ENCODE results near the gene FOXO1.

The FOXO1 gene

GRCh38 chr13:40537146-40537895 is 129.1 kb downstream of the FOXO1 start:
- no peak for DNase-seq

GRCh38 chr13:40536443-40537113 is 129.9 kb downstream of the FOXO1 start:
- no peak for DNase-seq

DNA sequence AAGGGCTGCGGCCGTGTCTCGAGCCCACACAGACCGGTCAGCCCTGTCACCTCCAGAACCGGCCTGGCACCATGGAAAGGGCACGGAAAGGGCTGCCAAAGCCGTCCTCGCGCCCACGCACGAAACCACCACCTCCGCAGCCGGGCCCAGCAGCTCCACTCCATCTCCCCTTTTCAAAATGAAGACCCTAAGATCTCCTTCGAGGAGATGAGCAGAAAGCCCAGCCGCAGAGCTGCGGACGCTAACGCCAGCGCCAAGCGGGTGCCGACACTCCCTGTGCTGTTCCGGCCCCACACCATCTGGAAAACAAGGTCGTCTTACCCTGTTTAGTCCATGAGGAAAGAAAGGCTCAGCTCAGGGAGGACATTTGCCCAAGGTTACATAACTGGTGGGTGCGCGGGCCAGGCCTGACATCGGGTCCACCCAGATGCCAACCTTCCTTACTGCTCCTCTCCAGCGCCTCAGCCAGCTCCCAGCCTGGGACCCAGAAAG is 131.1 kb downstream of the FOXO1 start:
- no peak for DNase-seq

- DNase-seq, result no peak
Measured at GRCh38 chr13:40534456-40534855, 132.0 kb downstream of the FOXO1 start.

DNA sequence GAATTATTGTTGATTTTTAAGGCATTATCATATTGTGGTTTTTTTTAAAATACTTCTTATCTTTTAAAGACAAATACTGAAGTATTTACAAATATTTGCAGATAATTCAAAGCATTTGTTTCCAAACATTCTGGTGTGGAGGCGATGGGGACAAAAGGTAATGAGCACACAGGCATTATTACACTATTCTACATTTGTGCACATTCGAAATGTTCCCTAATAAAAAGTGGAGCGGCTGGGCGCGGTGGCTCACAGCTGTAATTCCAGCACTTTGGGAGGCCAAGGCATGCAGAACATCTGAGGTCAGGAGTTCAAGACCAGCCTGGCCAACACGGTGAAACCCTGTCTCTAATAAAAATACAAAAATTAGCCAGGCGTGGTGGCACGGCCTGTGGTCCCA is 133.4 kb downstream of the FOXO1 start:
- no peak for DNase-seq

- no peak for DNase-seq
Measured at GRCh38 chr13:40530961-40531360, 135.5 kb downstream of the FOXO1 start.

DNA sequence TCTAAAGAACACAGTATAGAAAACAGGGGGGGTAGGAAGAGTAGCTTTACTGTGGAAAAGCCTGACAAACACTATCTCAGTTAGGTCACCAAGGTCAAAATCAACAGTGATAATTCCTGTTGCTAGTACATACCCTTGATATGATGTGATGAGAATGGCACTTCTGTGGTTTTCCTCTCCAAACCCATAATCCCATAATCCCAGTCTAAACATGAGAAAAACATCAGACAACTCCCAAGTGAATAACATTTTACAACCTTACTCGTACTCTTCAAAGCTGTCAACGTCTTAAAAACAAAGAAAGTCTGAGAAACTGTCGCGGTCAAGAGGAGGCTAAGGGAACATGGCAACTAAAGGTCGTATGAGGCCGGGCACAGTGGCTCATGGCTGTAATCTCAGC is 137.6 kb downstream of the FOXO1 start:
- no peak for DNase-seq

- DNase-seq, result no peak
Measured at GRCh38 chr13:40527914-40528313, 138.5 kb downstream of the FOXO1 start.

- peak; percentile 36 for DNase-seq
Measured at GRCh38 chr13:40522282-40522681, 144.2 kb downstream of the FOXO1 start.

GRCh38 chr13:40520916-40521315 is 145.5 kb downstream of the FOXO1 start:
- no peak for DNase-seq

GRCh38 chr13:40519637-40520036 is 146.8 kb downstream of the FOXO1 start:
- no peak for DNase-seq

DNA sequence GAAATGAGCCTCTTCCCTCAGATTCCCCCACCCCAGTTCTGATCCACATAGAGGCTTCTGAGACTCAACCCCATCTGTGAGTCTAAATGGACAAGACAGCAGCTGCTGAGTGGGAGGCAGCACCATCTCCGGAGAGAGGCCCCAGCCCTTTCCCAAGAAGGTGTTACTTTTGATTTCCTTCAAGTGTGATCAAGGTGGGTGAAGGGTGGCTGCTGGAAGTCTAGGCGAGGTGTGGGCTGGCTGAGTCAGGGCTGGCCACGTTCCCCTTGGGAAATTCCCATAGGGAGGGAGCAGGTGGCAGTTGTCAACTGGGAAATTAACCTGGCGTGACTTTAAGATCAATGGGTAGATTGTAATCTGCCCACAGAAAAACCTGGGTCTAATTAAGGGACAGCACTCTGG is 148.0 kb downstream of the FOXO1 start:
- DNase-seq, result peak; percentile 74

- DNase-seq, result peak; percentile 37
Measured at GRCh38 chr13:40517486-40518480, 148.7 kb downstream of the FOXO1 start.

DNA sequence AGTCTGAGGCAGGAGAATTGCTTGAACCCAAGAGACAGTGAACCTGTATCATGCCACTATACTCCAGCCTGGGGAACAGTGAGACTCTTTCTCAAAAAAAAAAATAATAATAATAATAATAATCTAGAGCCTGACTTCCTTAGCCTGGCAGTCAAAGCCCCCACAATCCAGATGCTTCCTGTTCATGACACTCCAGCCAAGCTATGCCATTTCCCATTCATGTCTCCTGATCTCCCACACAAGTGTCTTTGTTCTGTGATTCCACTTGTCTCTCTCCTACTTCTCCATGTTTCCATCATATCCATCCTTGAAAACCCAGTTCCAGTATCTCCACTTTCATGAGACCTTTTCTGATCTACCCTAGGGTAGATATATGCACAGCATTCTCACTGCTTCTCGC is 150.7 kb downstream of the FOXO1 start:
- DNase-seq, result no peak

DNA sequence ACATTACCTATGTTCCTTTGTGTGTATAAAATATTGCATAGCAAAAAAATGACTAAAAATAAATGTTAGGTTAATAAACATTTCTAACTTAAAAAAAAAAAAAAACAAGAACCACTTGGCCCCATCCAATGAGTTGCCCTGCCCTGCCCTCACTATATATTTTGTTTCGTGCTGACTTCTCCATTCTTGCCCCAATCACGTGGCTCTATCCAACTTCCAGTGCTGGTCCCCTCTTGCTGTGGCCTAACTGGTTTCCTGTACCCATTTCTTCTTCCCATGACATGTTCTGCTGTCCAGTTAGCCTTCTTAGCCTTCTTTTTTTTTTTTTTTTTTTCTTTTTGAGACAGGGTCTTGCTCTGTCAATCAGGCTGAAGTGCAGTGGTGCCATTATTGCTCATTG is 151.6 kb downstream of the FOXO1 start:
- DNase-seq, result no peak

- DNase-seq, result no peak
Measured at GRCh38 chr13:40509876-40510275, 156.6 kb downstream of the FOXO1 start.

DNA sequence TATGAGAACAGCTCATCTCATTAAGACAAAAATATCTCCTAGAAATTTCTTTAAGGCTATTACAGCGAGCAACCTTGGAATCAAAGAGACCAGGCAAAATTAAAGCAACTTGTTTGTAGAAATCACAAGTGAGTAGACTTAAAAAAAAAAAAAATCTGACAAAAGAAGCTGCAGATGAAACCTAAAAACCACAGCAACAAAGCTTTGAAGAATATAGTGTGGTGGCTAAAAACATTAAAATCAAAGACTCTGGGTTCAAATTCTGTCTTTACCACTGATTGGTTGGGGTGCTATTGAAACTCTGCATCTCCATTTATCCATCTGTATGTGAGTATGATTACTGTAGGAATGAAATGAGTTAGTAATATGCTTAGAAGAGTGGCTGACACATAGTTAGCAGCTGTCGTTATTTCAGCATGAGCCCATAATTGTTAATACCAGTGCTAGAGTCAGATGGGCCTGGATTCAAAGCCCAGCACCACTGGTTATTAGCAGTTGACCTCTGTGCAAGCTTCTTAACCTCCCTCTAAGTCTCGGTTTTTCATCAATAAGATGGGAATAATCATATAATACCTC is 157.6 kb downstream of the FOXO1 start:
- DNase-seq, result no peak

- DNase-seq, result peak; percentile 18
Measured at GRCh38 chr13:40508127-40508526, 158.3 kb downstream of the FOXO1 start.

DNA sequence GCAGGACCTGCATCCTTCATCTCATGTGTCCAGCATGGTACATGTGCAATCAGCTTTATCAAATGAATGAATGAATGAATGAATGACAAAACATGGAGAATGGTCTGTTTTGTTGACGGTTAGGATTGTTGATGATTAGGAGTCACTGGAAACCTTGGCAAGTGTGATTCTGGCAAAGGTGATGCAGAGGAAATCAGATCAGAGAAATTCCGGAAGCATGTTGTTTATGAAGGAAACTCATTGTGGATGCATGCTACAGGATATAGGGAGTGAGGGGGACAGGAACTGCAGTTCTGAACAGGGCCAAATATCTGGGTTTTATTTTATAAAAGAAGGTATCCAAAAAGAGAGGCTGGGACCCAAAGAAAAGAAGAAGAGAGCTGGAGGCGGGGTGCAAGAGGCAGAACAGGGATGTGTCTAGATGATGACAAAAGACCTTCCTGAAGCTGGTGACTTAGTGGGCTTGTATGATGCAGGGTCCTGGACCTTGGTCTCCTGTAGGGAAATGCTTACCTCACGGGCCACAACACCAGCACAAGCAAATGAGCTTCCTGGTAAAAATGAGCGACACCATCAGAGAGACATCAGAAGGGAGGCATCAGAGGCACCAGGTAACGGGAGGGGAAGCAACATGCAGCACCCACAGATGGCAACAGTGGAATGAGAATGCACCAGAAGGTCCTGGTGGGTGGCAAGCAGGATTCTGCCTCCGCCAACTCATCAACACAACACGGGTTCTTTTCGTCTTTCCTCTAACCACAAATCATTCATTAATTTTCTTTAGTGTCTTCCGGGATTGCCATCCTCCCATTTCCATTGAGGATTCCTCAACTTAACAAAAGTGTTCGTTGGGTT is 159.6 kb downstream of the FOXO1 start:
- no peak for DNase-seq

All from activated CD4-positive, alpha-beta T cell treated with anti-CD3 and anti-CD28 coated beads, Interleukin-2, amount 50 U/mL, for 16 hours (primary cell).